CD4-positive, alpha-beta T cell treated with Interleukin-1 beta for 1 hour (primary cell): Measurements from ENCODE around the gene TTC39B.
"Not testable (repeated sequence)": the region's sequence is repeated elsewhere in the genome, so short reads cannot be mapped to it uniquely, and the experiment has no call there.

Experiments used
- DNase-seq, 2 donors: peaks; one replicate each; pipeline ENCODE4 v3.0.0-alpha.2; 2020 to 2022

Gene TTC39B

GRCh38 chr9:15262581-15262980 lies 44.4 kb downstream of the TTC39B start:
- no peak for DNase-seq

- no peak for DNase-seq
Observed at GRCh38 chr9:15256426-15256825, 50.6 kb downstream of the TTC39B start.

- no peak for DNase-seq
Observed at GRCh38 chr9:15253786-15254185, 53.2 kb downstream of the TTC39B start.

- no peak for DNase-seq
Observed at GRCh38 chr9:15253197-15253596, 53.8 kb downstream of the TTC39B start.

- no peak for DNase-seq
Observed at GRCh38 chr9:15249981-15250380, 57.0 kb downstream of the TTC39B start.

- no peak for DNase-seq
Observed at GRCh38 chr9:15249042-15249818, 57.8 kb downstream of the TTC39B start.

- no peak for DNase-seq
Observed at GRCh38 chr9:15248621-15249020, 58.4 kb downstream of the TTC39B start.

GRCh38 chr9:15248081-15248480 lies 58.9 kb downstream of the TTC39B start:
- no peak for DNase-seq

- DNase-seq = no peak
Observed at GRCh38 chr9:15246708-15247107, 60.3 kb downstream of the TTC39B start.

- no peak for DNase-seq
Observed at GRCh38 chr9:15246243-15246642, 60.8 kb downstream of the TTC39B start.

- DNase-seq = no peak
Observed at GRCh38 chr9:15244001-15244441, 63.0 kb downstream of the TTC39B start.

- DNase-seq = no peak
Observed at GRCh38 chr9:15243081-15243480, 63.9 kb downstream of the TTC39B start.

GRCh38 chr9:15240927-15241326 lies 66.1 kb downstream of the TTC39B start:
- no peak for DNase-seq

- no peak for DNase-seq
Observed at GRCh38 chr9:15239816-15240215, 67.2 kb downstream of the TTC39B start.

- no peak for DNase-seq
Observed at GRCh38 chr9:15238646-15239045, 68.4 kb downstream of the TTC39B start.

GRCh38 chr9:15235658-15236057 lies 71.4 kb downstream of the TTC39B start:
- no peak for DNase-seq

- not testable (repeated sequence) for DNase-seq
Observed at GRCh38 chr9:15233941-15234490, 73.0 kb downstream of the TTC39B start.

- DNase-seq = not testable (repeated sequence)
Observed at GRCh38 chr9:15232706-15233280, 74.2 kb downstream of the TTC39B start.

- DNase-seq = peak; percentile 4
Observed at GRCh38 chr9:15231788-15232635, 75.0 kb downstream of the TTC39B start.

- DNase-seq = no peak
Observed at GRCh38 chr9:15229409-15229808, 77.6 kb downstream of the TTC39B start.

- DNase-seq = no peak
Observed at GRCh38 chr9:15227491-15227890, 79.5 kb downstream of the TTC39B start.

- no peak for DNase-seq
Observed at GRCh38 chr9:15225564-15226126, 81.4 kb downstream of the TTC39B start.

- no peak for DNase-seq
Observed at GRCh38 chr9:15222313-15222712, 84.7 kb downstream of the TTC39B start.
